PC-9 (cell line): Measurements from ENCODE around the gene ARHGAP10. TPM values are rescaled to one million over a fixed set of nuclear protein-coding genes. Genes with fewer than 3 reads are reported as not detected.

Source experiments
- BruUV-seq: library from RNA; stranded (reverse); fragments of 400-500 nt; replicated peaks from 2 replicates; lab custom pipeline; 2021; lab: Mats Ljungman, UMichigan
- CTCF ChIA-PET: fragments of 300-600 bp; sonication (Branson Sonifier 250); formaldehyde crosslinking; loops from one replicate; lab custom pipeline; 2022; ENCODE audit warnings: antibody characterized with exemption; lab: Charles Lee
- POLR2A ChIA-PET: fragments of 300-600 bp; sonication (Branson Sonifier 250); formaldehyde crosslinking; loops from one replicate; lab custom pipeline; 2022; ENCODE audit warnings: antibody characterized with exemption; ENCODE audit not compliant: unreplicated experiment; lab: Charles Lee
- DNase-seq, 2 experiments: peaks; one replicate each; pipeline versions ENCODE4 v3.0.0 to v3.0.0-alpha.2; 2015 to 2022; ENCODE audit warnings: mixed read lengths in 1 of 2
- H2AFZ ChIP-seq: fragments of 200-600 bp; sonication (generic); 2 replicates; pipeline ENCODE4 v1.8.1; 2017; ENCODE audit warnings: antibody characterized with exemption
- H3F3A ChIP-seq: fragments of 200-600 bp; sonication (generic); 2 replicates; pipeline ENCODE4 v1.8.1; 2017; ENCODE audit warnings: antibody characterized with exemption, mild to moderate bottlenecking, low read depth; ENCODE audit not compliant: insufficient read depth
- H3K27ac ChIP-seq: fragments of 200-600 bp; sonication (generic); 2 replicates; pipeline ENCODE4 v1.6.1; 2016; ENCODE audit warnings: mixed run types
- H3K27me3 ChIP-seq: fragments of 200-600 bp; sonication (generic); 2 replicates; pipeline ENCODE4 v1.6.1; 2016; ENCODE audit warnings: low read depth, mixed run types; ENCODE audit not compliant: insufficient read depth
- H3K36me3 ChIP-seq: fragments of 200-600 bp; sonication (generic); 2 replicates; pipeline ENCODE4 v1.6.1; 2016; ENCODE audit warnings: low read depth, mixed run types
- H3K4me1 ChIP-seq: fragments of 200-600 bp; sonication (generic); replicated peaks from 2 replicates; pipeline ENCODE4 v1.6.1; 2016; ENCODE audit warnings: mixed run types; ENCODE audit not compliant: insufficient read depth
- H3K4me2 ChIP-seq: fragments of 200-600 bp; sonication (generic); 2 replicates; pipeline ENCODE4 v1.6.1; 2017; ENCODE audit warnings: mixed run types
- H3K4me3 ChIP-seq: fragments of 200-600 bp; sonication (generic); 2 replicates; pipeline ENCODE4 v1.6.1; 2016; ENCODE audit warnings: mixed run types
- H3K79me2 ChIP-seq: fragments of 200-600 bp; sonication (generic); 2 replicates; pipeline ENCODE4 v1.6.1; 2017; ENCODE audit warnings: low read depth, mixed run types
- H3K9me2 ChIP-seq: fragments of 200-600 bp; sonication (generic); 2 replicates; pipeline ENCODE4 v1.8.1; 2017; ENCODE audit warnings: mild to moderate bottlenecking; ENCODE audit not compliant: insufficient read depth
- H3K9me3 ChIP-seq: fragments of 200-600 bp; sonication (generic); 2 replicates; pipeline ENCODE4 v1.8.1; 2016; ENCODE audit warnings: low read depth; ENCODE audit not compliant: insufficient read depth
- H4K20me1 ChIP-seq: fragments of 200-600 bp; sonication (generic); 2 replicates; pipeline ENCODE4 v1.8.1; 2017; ENCODE audit not compliant: insufficient read depth
- EZH2 ChIP-seq: fragments of 200-600 bp; sonication (generic); IDR thresholded peaks from 2 replicates; pipeline ENCODE4 v1.8.0; 2017; ENCODE audit warnings: antibody characterized with exemption, low read depth
- intact Hi-C: fragments of 100-400 bp; cut with micrococcal nuclease; formaldehyde crosslinking; loops from one replicate; pipeline ENCODE4 v1.10.0; 2022; ENCODE audit not compliant: unreplicated experiment
- total RNA-seq: library from RNA; stranded (reverse); gene quantifications from 2 replicates; pipeline ENCODE4 v1.2.3, GENCODE V29; 2021
- TF ChIP-seq, protein P1 (sequence below): fragments of 200-600 bp; sonication (generic); conservative IDR thresholded peaks from 2 replicates; pipeline ENCODE4 v1.6.1; 2017; ENCODE audit warnings: mixed run types, antibody characterized with exemption, mild to moderate bottlenecking, moderate library complexity

The ARHGAP10 gene
- total RNA-seq, 1 experiment from 2014 or later = 27.5 TPM

DNA sequence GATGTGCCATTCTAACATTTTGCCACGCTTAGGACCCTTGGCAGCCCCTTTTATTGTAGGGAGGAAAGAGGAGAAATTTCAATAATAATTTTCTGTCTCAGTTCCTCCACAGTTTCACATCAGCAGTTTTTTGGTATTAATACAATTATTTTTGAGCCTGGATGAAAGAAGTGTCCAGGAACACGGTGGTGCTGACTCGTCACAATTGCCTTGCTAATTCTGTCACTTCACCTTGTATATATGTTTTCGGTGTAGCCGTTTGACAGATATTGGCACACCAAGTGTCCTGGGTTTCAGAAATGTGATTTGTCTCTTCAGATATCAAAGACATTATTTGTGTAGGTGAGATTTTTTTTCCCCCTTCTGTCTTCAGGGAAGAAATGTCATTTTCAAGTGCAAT is 142.2 kb downstream of the ARHGAP10 start:
- Histone ChIP-seq H3K79me2 (no peaks in the 10 kb centered on the region), H2AFZ (no peak overlapping the region), H3F3A (no peaks in the 10 kb centered on the region), H3K36me3 (no peaks in the 10 kb centered on the region), H3K27me3 (no peaks in the 10 kb centered on the region), H3K9me2 (no peaks in the 10 kb centered on the region), H3K4me1 (no peaks in the 10 kb centered on the region), H3K9me3 (no peaks in the 10 kb centered on the region), H4K20me1 (no peaks in the 10 kb centered on the region), H3K27ac (no peak overlapping the region), H3K4me2 (no peak overlapping the region), H3K4me3 (no peak overlapping the region)
- TF ChIP-seq, protein P1, sequence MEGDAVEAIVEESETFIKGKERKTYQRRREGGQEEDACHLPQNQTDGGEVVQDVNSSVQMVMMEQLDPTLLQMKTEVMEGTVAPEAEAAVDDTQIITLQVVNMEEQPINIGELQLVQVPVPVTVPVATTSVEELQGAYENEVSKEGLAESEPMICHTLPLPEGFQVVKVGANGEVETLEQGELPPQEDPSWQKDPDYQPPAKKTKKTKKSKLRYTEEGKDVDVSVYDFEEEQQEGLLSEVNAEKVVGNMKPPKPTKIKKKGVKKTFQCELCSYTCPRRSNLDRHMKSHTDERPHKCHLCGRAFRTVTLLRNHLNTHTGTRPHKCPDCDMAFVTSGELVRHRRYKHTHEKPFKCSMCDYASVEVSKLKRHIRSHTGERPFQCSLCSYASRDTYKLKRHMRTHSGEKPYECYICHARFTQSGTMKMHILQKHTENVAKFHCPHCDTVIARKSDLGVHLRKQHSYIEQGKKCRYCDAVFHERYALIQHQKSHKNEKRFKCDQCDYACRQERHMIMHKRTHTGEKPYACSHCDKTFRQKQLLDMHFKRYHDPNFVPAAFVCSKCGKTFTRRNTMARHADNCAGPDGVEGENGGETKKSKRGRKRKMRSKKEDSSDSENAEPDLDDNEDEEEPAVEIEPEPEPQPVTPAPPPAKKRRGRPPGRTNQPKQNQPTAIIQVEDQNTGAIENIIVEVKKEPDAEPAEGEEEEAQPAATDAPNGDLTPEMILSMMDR = no peak
- TF ChIP-seq EZH2 = no peak
- ChIA-PET CTCF (no interaction called here), POLR2A (no interaction called here)
- no TSS peak for BruUV-seq
- DNase-seq = no peak
- intact Hi-C loops = no loop called here

GRCh38 chr4:147877308-147877771 is 145.5 kb downstream of the ARHGAP10 start:
- H3K4me3 ChIP-seq = no peak overlapping the region
- H3K36me3 ChIP-seq = no peaks in the 10 kb centered on the region
- no peak overlapping the region for H3K4me2 ChIP-seq
- intact Hi-C loops = no loop called here
- no peaks in the 10 kb centered on the region for H4K20me1 ChIP-seq
- no peaks in the 10 kb centered on the region for H3K9me3 ChIP-seq
- ChIA-PET POLR2A (interaction anchor here (0.7 kb wide), 1 partner anchor 8 kb away, joined by 3 read pairs; no protein-coding TSS in a partner anchor), CTCF (no interaction called here)
- H3K4me1 ChIP-seq = no peaks in the 10 kb centered on the region
- TF ChIP-seq, protein P1 = no peak
- TF ChIP-seq EZH2 = no peak
- H3K79me2 ChIP-seq = no peaks in the 10 kb centered on the region
- no TSS peak for BruUV-seq
- H3K27me3 ChIP-seq = no peaks in the 10 kb centered on the region
- no peaks in the 10 kb centered on the region for H3F3A ChIP-seq
- no peak overlapping the region for H3K27ac ChIP-seq
- H2AFZ ChIP-seq = no peak overlapping the region
- no peak for DNase-seq
- H3K9me2 ChIP-seq = no peaks in the 10 kb centered on the region

GRCh38 chr4:147879676-147880075 is 147.8 kb downstream of the ARHGAP10 start:
- intact Hi-C loops = no loop called here
- Histone ChIP-seq H4K20me1 (no peaks in the 10 kb centered on the region), H2AFZ (no peak overlapping the region), H3K36me3 (no peaks in the 10 kb centered on the region), H3F3A (no peaks in the 10 kb centered on the region), H3K4me1 (no peaks in the 10 kb centered on the region), H3K4me3 (no peak overlapping the region), H3K27me3 (no peaks in the 10 kb centered on the region), H3K9me3 (no peaks in the 10 kb centered on the region), H3K27ac (no peak overlapping the region), H3K9me2 (no peaks in the 10 kb centered on the region), H3K79me2 (no peaks in the 10 kb centered on the region), H3K4me2 (no peak overlapping the region)
- no peak for DNase-seq
- BruUV-seq = no TSS peak
- POLR2A ChIA-PET = no interaction called here
- CTCF ChIA-PET = interaction anchor here (1.0 kb wide), 1 partner anchor 12 kb away, joined by 3 read pairs; no protein-coding TSS in a partner anchor
- TF ChIP-seq EZH2 = no peak
- TF ChIP-seq, protein P1 = no peak
